Endothelial cell of umbilical vein (primary cell): ENCODE data around the gene TNFRSF8.

Experiments
- EZH2 ChIP-seq: IDR thresholded peaks from 2 replicates; pipeline ENCODE4 v1.6.1; 2012; ENCODE audit warnings: borderline replicate concordance, low read depth, mild to moderate bottlenecking, moderate library complexity, low read length, inconsistent platforms; ENCODE audit not compliant: severe bottlenecking
- POLR2A ChIP-seq: IDR thresholded peaks from 2 replicates; pipeline ENCODE4 v1.6.1; 2012; ENCODE audit warnings: low read depth, mild to moderate bottlenecking, control low read depth, low read length
- POLR2AphosphoS5 ChIP-seq: IDR thresholded peaks from 2 replicates; pipeline ENCODE4 v1.6.1; 2012; ENCODE audit warnings: low read depth, mild to moderate bottlenecking, control low read depth, low read length, moderate library complexity; ENCODE audit not compliant: insufficient read depth
- TF ChIP-seq, protein P1 (sequence below), 2 donors: IDR thresholded peaks; 1 replicate in 1 of 2; 2 replicates in 1 of 2; pipeline ENCODE4 v1.5.1; 2011; ENCODE audit warnings: low read length in 2 of 2, mild to moderate bottlenecking in 2 of 2, moderate library complexity in 2 of 2, control low read depth in 1 of 2, inconsistent platforms in 1 of 2, low read depth in 1 of 2; ENCODE audit not compliant: insufficient read depth in 1 of 2; ENCODE audit errors: extremely low read depth in 1 of 2
- TF ChIP-seq, protein P2 (sequence below): IDR thresholded peaks from 2 replicates; pipeline ENCODE4 v1.6.1; 2011; ENCODE audit not compliant: insufficient read depth, insufficient read length

DNA sequence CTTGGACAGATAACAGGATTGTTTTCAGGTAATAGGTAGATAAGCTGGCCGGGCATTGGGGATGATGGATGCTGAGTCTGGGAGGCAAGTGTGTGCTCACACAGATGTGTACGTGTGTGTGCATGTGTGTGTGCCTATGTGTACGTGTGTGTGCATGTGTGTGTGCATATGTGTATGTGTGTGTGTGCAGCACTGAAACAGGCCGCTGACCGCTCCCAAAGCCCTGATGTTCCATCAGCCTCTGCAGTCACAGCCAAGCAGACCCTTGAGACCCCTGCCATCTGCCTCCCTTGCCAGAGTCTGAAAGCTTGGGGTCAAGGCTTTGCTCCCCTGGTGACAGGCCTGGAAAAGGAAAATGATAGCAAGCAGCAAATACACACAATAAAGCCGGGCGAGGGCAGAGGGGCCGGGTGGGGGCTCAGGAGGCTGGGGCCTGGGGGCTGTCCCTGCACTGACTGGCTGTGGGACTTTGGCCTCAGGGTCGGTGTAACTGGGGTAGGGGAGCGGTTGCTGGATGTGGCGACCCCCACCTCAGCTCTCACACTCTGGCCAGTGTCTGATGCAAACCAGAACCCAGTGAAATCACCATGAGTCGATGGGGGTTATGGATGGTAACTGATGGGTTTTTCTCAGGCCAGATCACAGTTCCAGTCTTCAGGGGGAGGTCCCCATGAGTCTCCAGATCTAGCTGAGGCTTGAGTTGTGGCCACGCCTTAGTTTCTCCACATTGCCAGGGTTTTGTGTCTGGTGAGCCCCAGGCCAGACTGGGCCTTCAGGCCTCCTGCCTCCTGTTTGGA is 9.2 kb upstream of the TNFRSF8 start:
- TF ChIP-seq, protein P1, sequence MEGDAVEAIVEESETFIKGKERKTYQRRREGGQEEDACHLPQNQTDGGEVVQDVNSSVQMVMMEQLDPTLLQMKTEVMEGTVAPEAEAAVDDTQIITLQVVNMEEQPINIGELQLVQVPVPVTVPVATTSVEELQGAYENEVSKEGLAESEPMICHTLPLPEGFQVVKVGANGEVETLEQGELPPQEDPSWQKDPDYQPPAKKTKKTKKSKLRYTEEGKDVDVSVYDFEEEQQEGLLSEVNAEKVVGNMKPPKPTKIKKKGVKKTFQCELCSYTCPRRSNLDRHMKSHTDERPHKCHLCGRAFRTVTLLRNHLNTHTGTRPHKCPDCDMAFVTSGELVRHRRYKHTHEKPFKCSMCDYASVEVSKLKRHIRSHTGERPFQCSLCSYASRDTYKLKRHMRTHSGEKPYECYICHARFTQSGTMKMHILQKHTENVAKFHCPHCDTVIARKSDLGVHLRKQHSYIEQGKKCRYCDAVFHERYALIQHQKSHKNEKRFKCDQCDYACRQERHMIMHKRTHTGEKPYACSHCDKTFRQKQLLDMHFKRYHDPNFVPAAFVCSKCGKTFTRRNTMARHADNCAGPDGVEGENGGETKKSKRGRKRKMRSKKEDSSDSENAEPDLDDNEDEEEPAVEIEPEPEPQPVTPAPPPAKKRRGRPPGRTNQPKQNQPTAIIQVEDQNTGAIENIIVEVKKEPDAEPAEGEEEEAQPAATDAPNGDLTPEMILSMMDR (IDR thresholded peaks at IDR 0.05; ENCODE audit: extremely low read depth in 1 of 2, insufficient read depth in 1 of 2, low read depth in 1 of 2, low read length in 2 of 2), result no peak
- TF ChIP-seq POLR2A, result no peak
- TF ChIP-seq EZH2, result no peak
- TF ChIP-seq POLR2AphosphoS5, result no peak
- TF ChIP-seq, protein P2, sequence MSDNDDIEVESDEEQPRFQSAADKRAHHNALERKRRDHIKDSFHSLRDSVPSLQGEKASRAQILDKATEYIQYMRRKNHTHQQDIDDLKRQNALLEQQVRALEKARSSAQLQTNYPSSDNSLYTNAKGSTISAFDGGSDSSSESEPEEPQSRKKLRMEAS, result no peak
